Fibroblast of lung (primary cell): ENCODE measurements around the gene NKD1. TPM values are rescaled to one million over a fixed set of nuclear protein-coding genes. Genes with fewer than 3 reads are reported as not detected.

ENCODE experiments used
- DNase-seq, 2 donors: peaks; one replicate each; pipeline versions ENCODE4 v3.0.0 to v3.0.0-alpha.2; 2010; ENCODE audit warnings: low read depth in 2 of 2
- H2AFZ ChIP-seq: 2 replicates; pipeline ENCODE4 v1.5.1; 2012; ENCODE audit warnings: low read length, control low read depth, inconsistent platforms
- H3K27ac ChIP-seq: 2 replicates; pipeline ENCODE4 v1.5.1; 2011; ENCODE audit warnings: low read length, control low read depth; ENCODE audit not compliant: insufficient read depth
- H3K27me3 ChIP-seq: 2 replicates; pipeline ENCODE4 v1.5.1; 2011; ENCODE audit warnings: mild to moderate bottlenecking, low read length; ENCODE audit not compliant: control insufficient read depth, insufficient read depth
- H3K36me3 ChIP-seq: 2 replicates; pipeline ENCODE4 v1.5.1; 2011; ENCODE audit warnings: low read length; ENCODE audit not compliant: control insufficient read depth, insufficient read depth
- H3K4me1 ChIP-seq: 2 replicates; pipeline ENCODE4 v1.5.1; 2011; ENCODE audit warnings: low read length; ENCODE audit not compliant: control insufficient read depth, insufficient read depth; ENCODE audit errors: extremely low read depth
- H3K4me2 ChIP-seq: 2 replicates; pipeline ENCODE4 v1.5.1; 2011; ENCODE audit warnings: low read length, control low read depth; ENCODE audit not compliant: insufficient read depth; ENCODE audit errors: extremely low read depth
- H3K4me3 ChIP-seq, 4 experiments: fragments of 200-600 bp in 1 of 4; sonication (generic) in 1 of 4; replicated peaks in 1 of 4; 2 replicates each; pipeline ENCODE4 v1.5.1; 2011 to 2016; ENCODE audit warnings: low read length in 4 of 4, low read depth in 3 of 4, mild to moderate bottlenecking in 3 of 4, control low read depth in 2 of 4, inconsistent platforms in 1 of 4, mixed read lengths in 1 of 4; ENCODE audit not compliant: insufficient read depth in 1 of 4; ENCODE audit errors: control extremely low read depth in 1 of 4
- H3K79me2 ChIP-seq: 2 replicates; pipeline ENCODE4 v1.5.1; 2012; ENCODE audit warnings: mild to moderate bottlenecking, low read length, inconsistent platforms; ENCODE audit not compliant: control insufficient read depth, insufficient read depth
- H3K9ac ChIP-seq: 2 replicates; pipeline ENCODE4 v1.5.1; 2011; ENCODE audit warnings: mild to moderate bottlenecking, low read length, control low read depth; ENCODE audit not compliant: insufficient read depth
- H3K9me3 ChIP-seq: 2 replicates; pipeline ENCODE4 v1.5.1; 2012; ENCODE audit warnings: low read depth, low read length; ENCODE audit not compliant: control insufficient read depth, insufficient read depth
- H4K20me1 ChIP-seq: 2 replicates; pipeline ENCODE4 v1.5.1; 2011; ENCODE audit warnings: low read length; ENCODE audit not compliant: control insufficient read depth, insufficient read depth; ENCODE audit errors: extremely low read depth
- CTCF ChIP-seq, 2 donors: IDR thresholded peaks in 1 of 2; conservative IDR thresholded peaks in 1 of 2; 1 replicate in 1 of 2; 2 replicates in 1 of 2; pipeline ENCODE4 v1.5.1; 2011 to 2012; ENCODE audit warnings: low read length in 2 of 2, control low read depth in 1 of 2, inconsistent platforms in 1 of 2, low read depth in 1 of 2, mild to moderate bottlenecking in 1 of 2
- EZH2 ChIP-seq: IDR thresholded peaks from 2 replicates; pipeline ENCODE4 v1.5.1; 2012; ENCODE audit warnings: low read length, control low read depth, mild to moderate bottlenecking; ENCODE audit errors: missing control alignments
- polyA plus RNA-seq, 2 donors: library from polyadenylated mRNA; depleted of rRNA in 1 of 2; stranded (reverse) in 1 of 2; unstranded in 1 of 2; fragments of >200 nt; gene quantifications; 2 replicates each; pipeline ENCODE4 v1.2.1, GENCODE V29; 2011 to 2012; ENCODE audit warnings: missing spikeins in 1 of 2
- total RNA-seq: library from RNA; depleted of rRNA; stranded (reverse); fragments of >200 nt; gene quantifications from 2 replicates; pipeline ENCODE4 v1.2.1, GENCODE V29; 2014

Gene NKD1
- total and polyA plus RNA-seq, 2 donors (not counting 1 experiment from before 2014, with no cell fraction given) = under 0.01 to 0.12 TPM

GRCh38 chr16:50558913-50559312 is 10.7 kb downstream of the NKD1 start:
- no peak overlapping the region for H3K27ac ChIP-seq
- H3K79me2 ChIP-seq = no peaks in the 10 kb centered on the region
- H3K4me2 ChIP-seq = no peak overlapping the region
- DNase-seq = no peak
- no peaks in the 10 kb centered on the region for H3K4me1 ChIP-seq
- no peaks in the 10 kb centered on the region for H4K20me1 ChIP-seq
- H3K9ac ChIP-seq = no peak overlapping the region
- peaks cover 5% of the 10 kb centered on the region for H3K27me3 ChIP-seq
- no peaks in the 10 kb centered on the region for H3K9me3 ChIP-seq
- no peak for TF ChIP-seq EZH2
- no peak for TF ChIP-seq CTCF (conservative IDR thresholded peaks at IDR 0.05 in 1 of 2, IDR thresholded peaks at IDR 0.05 in 1 of 2; ENCODE audit: low read depth in 1 of 2, low read length in 2 of 2)
- no peak overlapping the region for H2AFZ ChIP-seq
- no peaks in the 10 kb centered on the region for H3K36me3 ChIP-seq
- no peak overlapping the region for H3K4me3 ChIP-seq

GRCh38 chr16:50559342-50559741 is 11.1 kb downstream of the NKD1 start:
- Histone ChIP-seq H2AFZ (no peak overlapping the region), H3K27me3 (peaks cover 5% of the 10 kb centered on the region), H3K4me3 (no peak overlapping the region), H3K36me3 (no peaks in the 10 kb centered on the region), H3K9me3 (no peaks in the 10 kb centered on the region), H4K20me1 (no peaks in the 10 kb centered on the region), H3K27ac (no peak overlapping the region), H3K4me1 (no peaks in the 10 kb centered on the region), H3K4me2 (no peak overlapping the region), H3K9ac (no peak overlapping the region), H3K79me2 (no peaks in the 10 kb centered on the region)
- no peak for TF ChIP-seq CTCF (conservative IDR thresholded peaks at IDR 0.05 in 1 of 2, IDR thresholded peaks at IDR 0.05 in 1 of 2; ENCODE audit: low read depth in 1 of 2, low read length in 2 of 2)
- TF ChIP-seq EZH2 = no peak
- DNase-seq = no peak

GRCh38 chr16:50559804-50560514 is 11.8 kb downstream of the NKD1 start:
- no peak overlapping the region for H3K4me3 ChIP-seq
- H3K36me3 ChIP-seq = no peaks in the 10 kb centered on the region
- TF ChIP-seq EZH2 = no peak
- TF ChIP-seq CTCF (conservative IDR thresholded peaks at IDR 0.05 in 1 of 2, IDR thresholded peaks at IDR 0.05 in 1 of 2; ENCODE audit: low read depth in 1 of 2, low read length in 2 of 2) = no peak
- H4K20me1 ChIP-seq = no peaks in the 10 kb centered on the region
- H3K9ac ChIP-seq = no peak overlapping the region
- H3K79me2 ChIP-seq = no peaks in the 10 kb centered on the region
- H3K27me3 ChIP-seq = peaks cover 2% of the 10 kb centered on the region
- H2AFZ ChIP-seq = no peak overlapping the region
- H3K9me3 ChIP-seq = no peaks in the 10 kb centered on the region
- H3K4me1 ChIP-seq = no peaks in the 10 kb centered on the region
- no peak for DNase-seq
- H3K4me2 ChIP-seq = no peak overlapping the region
- no peak overlapping the region for H3K27ac ChIP-seq
